Uterus (tissue), 4 donors: ENCODE measurements around the gene ACVRL1. TPM values are rescaled to one million over a fixed set of nuclear protein-coding genes. Genes with fewer than 3 reads are reported as not detected.

Experiments used
- DNase-seq, 2 donors: peaks; one replicate each; pipeline ENCODE4 v3.0.0-alpha.2; 2019 to 2020
- H3K27ac ChIP-seq, 2 donors: fragments of 200-600 bp; sonication (generic); 1 replicate in 1 of 2; 2 replicates in 1 of 2; pipeline ENCODE4 v1.5.1; 2016 to 2018
- H3K27me3 ChIP-seq, 2 donors: fragments of 200-600 bp; sonication (generic); one replicate each; pipeline ENCODE4 v1.5.1; 2018 to 2019; ENCODE audit warnings: control low read depth in 1 of 2
- H3K36me3 ChIP-seq, 2 donors: fragments of 200-600 bp; sonication (generic); one replicate each; pipeline ENCODE4 v1.5.1; 2019; ENCODE audit warnings: control low read depth in 1 of 2
- H3K4me1 ChIP-seq, 2 donors: fragments of 200-600 bp; sonication (generic); one replicate each; pipeline ENCODE4 v1.5.1; 2018 to 2019; ENCODE audit warnings: control low read depth in 1 of 2
- H3K4me3 ChIP-seq, 2 donors: fragments of 200-600 bp; sonication (generic); 1 replicate in 1 of 2; 2 replicates in 1 of 2; pipeline ENCODE4 v1.5.1; 2018 to 2019; ENCODE audit warnings: mild to moderate bottlenecking in 1 of 2
- H3K9me3 ChIP-seq, 2 donors: fragments of 200-600 bp; sonication (generic); one replicate each; pipeline ENCODE4 v1.5.1; 2019; ENCODE audit warnings: control low read depth in 1 of 2
- POLR2A ChIP-seq, 2 donors: fragments of 450-650 bp; IDR thresholded peaks; one replicate each; pipeline ENCODE4 v1.6.1; 2016; ENCODE audit warnings: antibody characterized with exemption in 2 of 2, mild to moderate bottlenecking in 1 of 2, moderate library complexity in 1 of 2
- intact Hi-C: fragments of 100-400 bp; cut with DNase I; formaldehyde crosslinking; loops from one replicate; pipeline ENCODE4 v1.15.1; 2023; ENCODE audit warnings: low total_unique reads
- total RNA-seq, 4 donors: library from RNA; depleted of rRNA in 3 of 4; stranded (reverse); fragments of >200 nt in 3 of 4; gene quantifications; one replicate each; pipeline versions ENCODE4 v1.1.0 to v1.2.4, GENCODE V29; 2014 to 2023
- TF ChIP-seq, protein P1 (sequence below), 4 experiments: fragments of 200-600 bp in 2 of 4; fragments of 450-650 bp in 2 of 4; sonication (generic) in 2 of 4; IDR thresholded peaks; one replicate each; pipeline ENCODE4 v1.5.1; 2016 to 2019; ENCODE audit warnings: antibody characterized with exemption in 4 of 4, mild to moderate bottlenecking in 2 of 4, moderate library complexity in 1 of 4
- donor health status: DM: yes; HTN: yes; CAD: no.

ACVRL1 gene
- total RNA-seq, 4 donors from 2014 or later, result 52.1 to 161 (median 127) TPM

DNA sequence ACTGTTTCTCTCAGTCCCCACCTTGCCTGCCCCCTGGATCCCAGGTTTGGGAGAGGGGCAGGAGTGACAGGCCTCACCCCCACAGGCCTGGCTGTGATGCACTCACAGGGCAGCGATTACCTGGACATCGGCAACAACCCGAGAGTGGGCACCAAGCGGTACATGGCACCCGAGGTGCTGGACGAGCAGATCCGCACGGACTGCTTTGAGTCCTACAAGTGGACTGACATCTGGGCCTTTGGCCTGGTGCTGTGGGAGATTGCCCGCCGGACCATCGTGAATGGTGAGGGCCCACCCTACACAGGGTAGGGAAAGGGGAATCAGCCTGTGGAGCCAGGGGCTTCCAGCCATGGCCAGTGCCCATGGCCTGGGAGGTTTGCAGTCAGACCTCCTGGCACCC is 8.6 kb downstream of the ACVRL1 start:
- Histone ChIP-seq H3K4me1 (no peaks in the 10 kb centered on the region), H3K27ac (no peak overlapping the region), H3K4me3 (no peak overlapping the region), H3K36me3 (no peaks in the 10 kb centered on the region), H3K9me3 (no peaks in the 10 kb centered on the region), H3K27me3 (no peaks in the 10 kb centered on the region)
- no peak for DNase-seq
- TF ChIP-seq, protein P1, sequence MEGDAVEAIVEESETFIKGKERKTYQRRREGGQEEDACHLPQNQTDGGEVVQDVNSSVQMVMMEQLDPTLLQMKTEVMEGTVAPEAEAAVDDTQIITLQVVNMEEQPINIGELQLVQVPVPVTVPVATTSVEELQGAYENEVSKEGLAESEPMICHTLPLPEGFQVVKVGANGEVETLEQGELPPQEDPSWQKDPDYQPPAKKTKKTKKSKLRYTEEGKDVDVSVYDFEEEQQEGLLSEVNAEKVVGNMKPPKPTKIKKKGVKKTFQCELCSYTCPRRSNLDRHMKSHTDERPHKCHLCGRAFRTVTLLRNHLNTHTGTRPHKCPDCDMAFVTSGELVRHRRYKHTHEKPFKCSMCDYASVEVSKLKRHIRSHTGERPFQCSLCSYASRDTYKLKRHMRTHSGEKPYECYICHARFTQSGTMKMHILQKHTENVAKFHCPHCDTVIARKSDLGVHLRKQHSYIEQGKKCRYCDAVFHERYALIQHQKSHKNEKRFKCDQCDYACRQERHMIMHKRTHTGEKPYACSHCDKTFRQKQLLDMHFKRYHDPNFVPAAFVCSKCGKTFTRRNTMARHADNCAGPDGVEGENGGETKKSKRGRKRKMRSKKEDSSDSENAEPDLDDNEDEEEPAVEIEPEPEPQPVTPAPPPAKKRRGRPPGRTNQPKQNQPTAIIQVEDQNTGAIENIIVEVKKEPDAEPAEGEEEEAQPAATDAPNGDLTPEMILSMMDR (IDR thresholded peaks at IDR 0.05), result no peak
- no peak for TF ChIP-seq POLR2A (IDR thresholded peaks at IDR 0.05)
- intact Hi-C loops, result no loop called here

DNA sequence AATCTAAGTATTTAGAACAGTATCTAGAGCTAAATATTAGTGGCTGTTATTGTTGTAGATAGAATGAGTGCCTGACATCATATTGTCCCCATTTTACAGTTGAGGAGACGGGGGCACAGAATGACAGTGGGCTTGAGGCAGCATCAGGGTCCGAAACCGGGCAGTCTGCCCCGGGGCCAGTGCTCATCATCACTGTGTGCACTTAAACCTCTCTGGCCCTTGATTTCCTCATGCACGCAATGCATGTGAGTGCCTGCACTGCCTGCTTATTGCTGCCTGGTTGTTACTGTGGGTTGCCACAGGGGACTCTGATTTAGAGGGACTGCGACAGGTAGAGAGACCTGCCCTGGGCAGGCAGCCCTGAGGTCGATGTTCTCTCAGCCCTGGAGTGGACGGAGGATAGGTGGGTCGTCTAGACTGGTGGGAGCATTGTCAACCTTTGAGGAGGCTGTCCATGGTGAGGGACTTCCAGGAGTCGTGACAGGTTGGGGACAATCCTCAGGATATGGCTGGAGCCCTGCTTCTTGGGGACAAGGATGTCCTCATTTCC is 9.8 kb downstream of the ACVRL1 start:
- no peaks in the 10 kb centered on the region for H3K36me3 ChIP-seq

DNA sequence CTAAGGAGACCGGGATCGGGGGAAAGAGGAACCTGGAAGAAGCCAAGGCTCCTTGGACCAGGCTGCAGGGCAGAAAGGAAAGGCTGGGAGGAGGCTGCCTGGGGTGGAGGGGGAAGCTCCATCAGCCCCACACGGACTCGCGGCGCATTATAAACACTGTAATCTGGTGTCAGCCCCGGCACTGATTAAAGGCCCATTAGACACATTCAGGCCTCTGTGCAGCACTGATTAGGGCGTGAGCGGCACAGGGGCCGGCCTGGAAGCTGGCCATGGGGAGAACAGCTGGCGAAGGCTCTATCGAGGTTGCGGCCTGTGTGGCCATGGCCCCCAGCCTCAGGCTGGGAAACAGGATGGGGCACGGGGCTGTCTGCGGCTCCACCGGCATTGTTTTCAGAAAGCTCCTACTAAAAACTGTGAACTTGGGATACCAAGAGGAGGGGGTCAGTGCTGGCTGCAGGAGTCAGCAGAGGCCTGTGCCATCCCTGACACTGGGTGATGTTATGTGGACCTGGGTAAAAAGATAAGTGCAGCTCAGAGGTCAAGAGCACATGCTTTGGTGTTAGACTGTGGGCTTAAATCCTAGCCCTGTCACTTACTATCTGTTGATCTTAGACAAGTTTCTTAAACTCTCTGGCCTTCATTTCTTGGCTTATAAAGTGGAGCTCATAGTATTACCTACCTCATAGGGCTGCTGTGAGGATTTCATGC is 10.6 kb downstream of the ACVRL1 start:
- Histone ChIP-seq H3K4me1 (no peaks in the 10 kb centered on the region), H3K27ac (no peak overlapping the region), H3K9me3 (no peaks in the 10 kb centered on the region), H3K36me3 (no peaks in the 10 kb centered on the region), H3K27me3 (no peaks in the 10 kb centered on the region), H3K4me3 (no peak overlapping the region)
- intact Hi-C loops, result no loop called here
- DNase-seq, result no peak
- no peak for TF ChIP-seq POLR2A (IDR thresholded peaks at IDR 0.05)
- TF ChIP-seq, protein P1 (IDR thresholded peaks at IDR 0.05), result no peak

More for the DNA sequence above, 9.8 kb downstream of the ACVRL1 start:
- Histone ChIP-seq H3K27me3 (no peaks in the 10 kb centered on the region), H3K4me1 (no peaks in the 10 kb centered on the region), H3K27ac (no peak overlapping the region), H3K9me3 (no peaks in the 10 kb centered on the region), H3K4me3 (no peak overlapping the region)
- no peak for DNase-seq
- intact Hi-C loops, result no loop called here
- TF ChIP-seq POLR2A (IDR thresholded peaks at IDR 0.05), result no peak

DNA sequence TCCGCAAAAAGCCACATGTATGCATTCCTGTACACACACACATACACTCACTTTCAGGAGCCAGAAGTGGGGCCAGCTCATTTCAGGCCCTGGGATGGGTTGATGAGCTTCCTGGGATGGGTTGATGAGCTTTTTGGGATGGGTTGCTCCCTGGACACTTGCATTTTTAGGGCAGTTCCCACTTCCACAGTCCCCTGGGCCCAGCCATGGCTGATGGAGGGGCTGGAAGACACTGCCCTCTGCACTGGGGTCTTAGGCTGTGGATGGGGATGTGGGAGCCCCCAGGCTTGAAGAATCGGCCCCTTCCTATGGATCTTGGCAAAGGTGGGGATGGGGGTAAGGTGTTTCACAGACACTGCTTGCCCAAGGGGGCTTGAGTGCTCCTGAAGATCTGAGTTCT is 12.7 kb downstream of the ACVRL1 start:
- Histone ChIP-seq H3K27me3 (no peaks in the 10 kb centered on the region), H3K36me3 (no peaks in the 10 kb centered on the region), H3K4me3 (no peak overlapping the region), H3K27ac (no peak overlapping the region), H3K9me3 (no peaks in the 10 kb centered on the region), H3K4me1 (no peaks in the 10 kb centered on the region)
- no peak for TF ChIP-seq POLR2A (IDR thresholded peaks at IDR 0.05)
- TF ChIP-seq, protein P1 (IDR thresholded peaks at IDR 0.05), result no peak
- intact Hi-C loops, result no loop called here
- DNase-seq, result no peak

DNA sequence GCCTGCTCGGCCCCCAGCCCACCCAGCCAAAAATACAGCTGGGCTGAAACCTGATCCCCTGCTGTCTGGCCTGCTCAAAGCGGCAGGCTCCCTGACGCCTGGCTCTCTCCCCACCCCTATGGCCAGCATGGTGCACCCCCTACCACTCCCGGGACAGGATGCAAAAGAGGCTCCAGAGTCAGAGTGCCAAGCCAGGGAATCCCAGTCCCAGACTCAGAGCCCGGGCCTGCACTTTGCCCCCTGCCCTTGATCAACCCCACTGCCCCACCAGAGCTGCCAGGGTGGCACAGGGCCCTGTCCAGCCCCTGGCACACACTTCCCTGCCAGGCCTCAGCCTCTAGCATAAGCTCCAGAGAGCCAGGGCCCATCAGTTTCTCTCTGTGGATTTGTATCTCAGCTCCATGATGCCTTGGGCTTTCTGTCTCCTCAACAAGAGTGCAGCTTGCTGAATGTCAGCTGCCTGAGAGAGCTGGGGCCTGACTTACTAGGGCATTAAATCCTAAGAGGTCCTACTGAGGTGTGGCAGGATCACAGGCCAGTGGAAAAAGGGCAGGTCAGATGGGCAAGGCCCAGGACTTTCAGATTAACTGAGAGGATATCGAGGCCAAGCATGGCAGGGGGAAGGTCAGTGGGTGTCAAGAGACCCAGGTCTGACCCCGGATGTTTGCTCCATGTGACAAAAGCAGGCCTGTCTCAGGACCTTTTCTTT is 13.9 kb downstream of the ACVRL1 start:
- Histone ChIP-seq H3K27ac (no peak overlapping the region), H3K9me3 (no peaks in the 10 kb centered on the region), H3K4me1 (no peaks in the 10 kb centered on the region), H3K36me3 (no peaks in the 10 kb centered on the region), H3K27me3 (no peaks in the 10 kb centered on the region), H3K4me3 (no peak overlapping the region)
- intact Hi-C loops, result no loop called here
- TF ChIP-seq POLR2A (IDR thresholded peaks at IDR 0.05), result no peak
- TF ChIP-seq, protein P1 (IDR thresholded peaks at IDR 0.05), result no peak
- no peak for DNase-seq
